HG03558 (cell line): Measurements from ENCODE around the gene ARHGEF10L.

ENCODE experiments used
- ATAC-seq: cut with Tn5 transposase; IDR thresholded peaks from one replicate; pipeline ENCODE4 v1.9.1; 2021; ENCODE audit warnings: moderate number of reproducible peaks; ENCODE audit not compliant: unreplicated experiment; ENCODE audit errors: extremely low read depth

Gene ARHGEF10L

GRCh38 chr1:17546946-17547670 lies 7.6 kb downstream of the ARHGEF10L start:
- ATAC-seq, result no peak

GRCh38 chr1:17549384-17549783 lies 9.9 kb downstream of the ARHGEF10L start:
- no peak for ATAC-seq

GRCh38 chr1:17550729-17551584 lies 11.5 kb downstream of the ARHGEF10L start:
- no peak for ATAC-seq

GRCh38 chr1:17551755-17552234 lies 12.3 kb downstream of the ARHGEF10L start:
- ATAC-seq, result no peak

- no peak for ATAC-seq
Observed at GRCh38 chr1:17553975-17554700, 14.6 kb downstream of the ARHGEF10L start.

- ATAC-seq, result no peak
Observed at GRCh38 chr1:17554954-17555353, 15.5 kb downstream of the ARHGEF10L start.

- no peak for ATAC-seq
Observed at GRCh38 chr1:17557986-17558385, 18.5 kb downstream of the ARHGEF10L start.

- ATAC-seq, result no peak
Observed at GRCh38 chr1:17558541-17558940, 19.0 kb downstream of the ARHGEF10L start.

GRCh38 chr1:17558954-17559614 lies 19.6 kb downstream of the ARHGEF10L start:
- ATAC-seq, result no peak

GRCh38 chr1:17559615-17560419 lies 20.3 kb downstream of the ARHGEF10L start:
- ATAC-seq, result no peak

GRCh38 chr1:17561247-17561548 lies 21.7 kb downstream of the ARHGEF10L start:
- no peak for ATAC-seq

- no peak for ATAC-seq
Observed at GRCh38 chr1:17561561-17561985, 22.1 kb downstream of the ARHGEF10L start.

GRCh38 chr1:17562375-17562774 lies 22.9 kb downstream of the ARHGEF10L start:
- ATAC-seq, result no peak

GRCh38 chr1:17563494-17564281 lies 24.2 kb downstream of the ARHGEF10L start:
- ATAC-seq, result no peak

GRCh38 chr1:17564458-17565393 lies 25.2 kb downstream of the ARHGEF10L start:
- no peak for ATAC-seq

GRCh38 chr1:17565461-17566252 lies 26.2 kb downstream of the ARHGEF10L start:
- no peak for ATAC-seq

GRCh38 chr1:17566417-17566816 lies 26.9 kb downstream of the ARHGEF10L start:
- ATAC-seq, result no peak
